ENCODE measurements around the gene PGM2L1.

Gene PGM2L1

DNA sequence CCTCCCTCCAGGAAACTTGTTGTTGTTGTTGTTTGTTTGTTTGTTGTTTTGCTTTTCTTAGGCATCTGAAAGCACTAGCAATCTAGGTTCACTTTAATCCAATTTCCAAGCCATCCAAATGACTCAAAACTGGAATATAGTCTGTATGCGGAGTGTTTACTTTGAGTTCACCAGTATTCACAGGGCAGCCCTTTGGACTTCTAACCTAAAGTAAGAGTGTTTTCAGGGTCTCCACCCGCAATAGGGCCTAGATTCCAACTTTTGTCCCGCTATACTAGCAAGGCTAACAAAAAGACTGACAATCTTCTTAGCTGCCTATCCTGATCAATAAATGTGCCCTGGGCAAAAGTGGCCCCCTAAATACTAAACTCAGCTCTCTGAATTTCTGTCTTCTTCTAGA, 13.6 kb downstream of the PGM2L1 start:
- TF ChIP-seq, protein P1, sequence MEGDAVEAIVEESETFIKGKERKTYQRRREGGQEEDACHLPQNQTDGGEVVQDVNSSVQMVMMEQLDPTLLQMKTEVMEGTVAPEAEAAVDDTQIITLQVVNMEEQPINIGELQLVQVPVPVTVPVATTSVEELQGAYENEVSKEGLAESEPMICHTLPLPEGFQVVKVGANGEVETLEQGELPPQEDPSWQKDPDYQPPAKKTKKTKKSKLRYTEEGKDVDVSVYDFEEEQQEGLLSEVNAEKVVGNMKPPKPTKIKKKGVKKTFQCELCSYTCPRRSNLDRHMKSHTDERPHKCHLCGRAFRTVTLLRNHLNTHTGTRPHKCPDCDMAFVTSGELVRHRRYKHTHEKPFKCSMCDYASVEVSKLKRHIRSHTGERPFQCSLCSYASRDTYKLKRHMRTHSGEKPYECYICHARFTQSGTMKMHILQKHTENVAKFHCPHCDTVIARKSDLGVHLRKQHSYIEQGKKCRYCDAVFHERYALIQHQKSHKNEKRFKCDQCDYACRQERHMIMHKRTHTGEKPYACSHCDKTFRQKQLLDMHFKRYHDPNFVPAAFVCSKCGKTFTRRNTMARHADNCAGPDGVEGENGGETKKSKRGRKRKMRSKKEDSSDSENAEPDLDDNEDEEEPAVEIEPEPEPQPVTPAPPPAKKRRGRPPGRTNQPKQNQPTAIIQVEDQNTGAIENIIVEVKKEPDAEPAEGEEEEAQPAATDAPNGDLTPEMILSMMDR (IDR thresholded peaks at IDR 0.05; ENCODE audit: low read depth, low read length, missing control alignments): no peak
- no peak overlapping the region for H3K4me3 ChIP-seq (replicated peaks; ENCODE audit: low read depth, low read length)

DNA sequence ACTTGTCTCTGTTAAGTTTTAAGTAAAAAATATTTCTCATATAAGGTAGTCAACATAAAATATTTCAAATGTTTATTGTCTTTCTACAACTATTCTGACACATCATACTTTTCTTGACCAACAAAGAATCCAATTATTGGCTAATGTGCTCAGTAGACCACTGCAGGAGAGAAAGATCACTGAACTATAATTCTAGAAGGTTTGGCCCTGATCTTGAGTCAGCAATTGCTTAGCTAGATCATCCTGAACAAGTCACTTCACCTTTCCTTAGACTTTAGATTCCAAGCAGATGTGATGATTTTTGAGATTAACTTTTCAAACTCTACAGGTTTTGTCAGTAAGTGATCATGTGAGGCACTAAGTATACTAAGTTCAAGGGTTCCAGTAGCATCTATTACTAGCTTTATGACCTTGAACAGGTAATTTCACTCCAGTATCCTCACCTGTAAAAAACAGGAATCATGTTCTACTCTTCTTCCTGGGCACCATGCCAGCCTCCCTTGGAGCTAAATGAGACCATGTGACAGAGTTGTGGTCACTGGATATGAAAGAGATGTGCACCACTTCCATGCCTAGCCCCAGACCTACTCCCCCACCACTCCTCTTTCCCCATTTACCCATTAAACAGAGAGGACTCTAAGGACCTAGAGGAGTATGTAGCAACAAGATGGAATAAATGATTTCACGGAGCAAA, 17.3 kb downstream of the PGM2L1 start:
- DNase-seq (ENCODE audit: extremely low read depth, low read depth): no peak
- H3K4me3 ChIP-seq (replicated peaks; ENCODE audit: low read depth, low read length): no peak overlapping the region
- TF ChIP-seq, protein P1 (IDR thresholded peaks at IDR 0.05; ENCODE audit: low read depth, low read length, missing control alignments): no peak

More for the DNA sequence above, 13.6 kb downstream of the PGM2L1 start:
- no peak for DNase-seq (ENCODE audit: extremely low read depth, low read depth)

DNA sequence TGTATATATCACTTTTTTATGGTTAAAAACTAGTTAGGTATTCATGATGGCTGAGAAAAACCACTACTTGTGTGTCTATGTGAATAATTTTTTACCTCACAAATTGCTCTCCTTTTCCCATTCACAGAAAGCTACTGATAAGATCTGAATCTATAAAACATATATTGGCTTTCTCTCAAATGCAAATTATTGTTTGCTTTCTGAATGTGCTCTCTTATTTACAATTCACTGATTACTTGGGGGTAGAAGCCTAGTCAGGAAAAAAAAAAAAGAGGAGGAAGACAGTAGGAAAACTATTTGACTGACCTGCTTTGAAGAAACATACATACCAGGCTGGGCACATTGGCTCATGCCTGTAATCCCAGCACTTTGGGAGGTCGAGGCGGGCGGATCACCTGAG, 20.5 kb downstream of the PGM2L1 start:
- DNase-seq (ENCODE audit: extremely low read depth, low read depth): no peak
- TF ChIP-seq, protein P1 (IDR thresholded peaks at IDR 0.05; ENCODE audit: low read depth, low read length, missing control alignments): no peak
- no peak overlapping the region for H3K4me3 ChIP-seq (replicated peaks; ENCODE audit: low read depth, low read length)

DNA sequence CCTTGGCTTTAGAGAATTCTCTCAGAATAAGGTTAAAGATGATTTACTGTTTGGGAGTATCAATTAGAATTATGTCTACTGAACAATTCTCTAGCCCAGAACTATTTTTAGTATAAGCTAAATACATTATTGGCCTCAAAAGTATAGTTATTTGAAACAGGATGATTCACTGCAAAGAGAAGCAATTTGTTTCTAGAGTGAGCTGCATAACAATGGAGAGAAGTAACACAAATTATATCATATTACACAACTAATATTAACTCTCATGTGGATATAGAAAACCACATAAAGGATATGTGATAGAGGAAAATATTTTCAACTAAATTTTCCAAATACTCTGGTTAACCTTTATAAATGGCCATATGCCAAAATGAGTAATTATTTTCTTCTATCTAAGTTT, 24.9 kb downstream of the PGM2L1 start:
- no peak for DNase-seq (ENCODE audit: extremely low read depth, low read depth)
- H3K4me3 ChIP-seq (replicated peaks; ENCODE audit: low read depth, low read length): no peak overlapping the region
- TF ChIP-seq, protein P1 (IDR thresholded peaks at IDR 0.05; ENCODE audit: low read depth, low read length, missing control alignments): no peak

DNA sequence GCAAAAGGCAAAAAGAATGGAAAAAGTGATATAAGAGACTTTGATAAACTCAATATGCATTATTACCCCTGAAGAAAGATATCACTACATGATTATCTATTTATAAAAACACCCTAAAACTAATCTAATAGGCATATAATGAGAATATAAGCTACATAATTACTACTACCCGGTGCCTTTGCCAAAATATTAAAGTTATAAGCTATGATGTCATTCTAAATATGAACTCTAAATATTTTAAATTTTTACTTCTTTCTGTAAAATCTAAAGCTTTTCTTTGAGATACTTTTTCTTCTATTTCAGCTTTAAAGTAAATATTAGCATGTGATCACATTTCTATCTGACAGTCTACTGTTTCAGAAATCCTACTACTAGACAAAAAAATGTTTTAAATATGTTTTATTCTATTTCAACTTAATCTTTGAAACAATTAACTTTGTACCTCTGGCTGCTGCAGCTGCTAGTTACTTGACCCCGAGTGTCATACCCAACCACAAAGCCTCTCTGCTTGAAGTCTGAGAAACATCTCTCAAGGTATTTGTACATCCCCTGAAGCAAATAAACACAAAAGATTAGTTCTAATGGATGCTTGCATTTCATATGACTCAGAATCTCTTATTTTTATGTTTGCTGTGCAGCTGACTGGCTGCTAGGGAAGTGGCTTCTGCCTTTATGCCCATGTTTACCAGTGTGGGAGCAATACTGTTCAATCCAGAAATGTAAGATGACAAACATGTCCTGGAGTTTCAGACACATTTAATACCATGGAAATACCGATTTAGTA, 26.8 kb downstream of the PGM2L1 start:
- DNase-seq (ENCODE audit: extremely low read depth, low read depth): peak; percentile 27
- H3K4me3 ChIP-seq (replicated peaks; ENCODE audit: low read depth, low read length): no peak overlapping the region
- TF ChIP-seq, protein P1 (IDR thresholded peaks at IDR 0.05; ENCODE audit: low read depth, low read length, missing control alignments): no peak

DNA sequence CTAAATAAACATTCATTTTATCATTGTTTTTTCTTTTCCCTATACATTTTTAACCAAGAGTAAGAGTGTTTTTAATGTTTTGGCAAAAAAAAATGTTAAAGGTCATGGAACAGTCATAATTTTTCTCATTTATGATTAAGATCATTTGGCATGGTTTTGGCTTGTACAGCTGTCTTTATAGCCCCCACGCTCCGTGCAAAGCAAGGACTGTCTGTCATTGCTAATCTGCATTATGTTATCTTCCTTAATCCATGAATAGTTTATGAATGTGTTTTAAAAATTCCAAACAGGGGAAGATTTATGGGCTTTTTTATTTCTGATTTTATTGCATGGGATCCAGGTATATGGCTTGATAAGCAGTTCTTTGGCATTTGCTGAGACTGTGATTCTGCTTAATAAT, 28.1 kb downstream of the PGM2L1 start:
- TF ChIP-seq, protein P1 (IDR thresholded peaks at IDR 0.05; ENCODE audit: low read depth, low read length, missing control alignments): no peak
- DNase-seq (ENCODE audit: extremely low read depth, low read depth): no peak
- H3K4me3 ChIP-seq (replicated peaks; ENCODE audit: low read depth, low read length): no peak overlapping the region
